Embryonic facial prominence (tissue), 1 donor: Measurements from ENCODE around the gene TMEM252.
A peak's percentile ranks its signal among the peaks of the same experiment; 100 is the strongest.

Experiments
- DNase-seq: peaks from one replicate; pipeline ENCODE4 v3.0.0-alpha.2; 2016; ENCODE audit errors: extremely low spot score

Gene TMEM252

GRCh38 chr9:68540712-68541535 is at the start of gene TMEM252:
TSS of gene TMEM252 (minus strand) at chr9:68540883. CDS start at chr9:68540814, 69 bp downstream.
- DNase-seq: no peak

- no peak for DNase-seq
Measured at GRCh38 chr9:68585034-68585761, 44.5 kb upstream of the TMEM252 start.

GRCh38 chr9:68584189-68585033 is 43.7 kb upstream of the TMEM252 start:
- peak; percentile 72 for DNase-seq

GRCh38 chr9:68581696-68582095 is 41.0 kb upstream of the TMEM252 start:
- DNase-seq: no peak

- no peak for DNase-seq
Measured at GRCh38 chr9:68577774-68578591, 37.3 kb upstream of the TMEM252 start.

GRCh38 chr9:68575817-68576216 is 35.1 kb upstream of the TMEM252 start:
- no peak for DNase-seq

GRCh38 chr9:68574150-68574549 is 33.5 kb upstream of the TMEM252 start:
- DNase-seq: no peak

- no peak for DNase-seq
Measured at GRCh38 chr9:68567565-68567964, 26.9 kb upstream of the TMEM252 start.

- no peak for DNase-seq
Measured at GRCh38 chr9:68562461-68562860, 21.8 kb upstream of the TMEM252 start.

GRCh38 chr9:68560071-68560844 is 19.6 kb upstream of the TMEM252 start:
- DNase-seq: no peak

- no peak for DNase-seq
Measured at GRCh38 chr9:68558545-68558944, 17.9 kb upstream of the TMEM252 start.

- no peak for DNase-seq
Measured at GRCh38 chr9:68555437-68556150, 14.9 kb upstream of the TMEM252 start.

GRCh38 chr9:68552700-68553476 is 12.2 kb upstream of the TMEM252 start:
- DNase-seq: no peak

GRCh38 chr9:68551191-68551590 is 10.5 kb upstream of the TMEM252 start:
- DNase-seq: no peak

- no peak for DNase-seq
Measured at GRCh38 chr9:68548241-68548640, 7.6 kb upstream of the TMEM252 start.

- DNase-seq: no peak
Measured at GRCh38 chr9:68547417-68547816, 6.7 kb upstream of the TMEM252 start.

- no peak for DNase-seq
Measured at GRCh38 chr9:68546596-68547390, 6.1 kb upstream of the TMEM252 start.

- DNase-seq: no peak
Measured at GRCh38 chr9:68545033-68545705, 4.5 kb upstream of the TMEM252 start.
